ENCODE data around the gene VARS1.

The VARS1 gene

GRCh38 chr6:31836474-31837368, 41.2 kb upstream of the VARS1 start:
- DNase-seq (ENCODE audit: extremely low read depth, low read depth) = no peak
- no peak for TF ChIP-seq CTCF (IDR thresholded peaks at IDR 0.05; ENCODE audit: low read depth, low read length, missing control alignments)
- H3K4me3 ChIP-seq (replicated peaks; ENCODE audit: low read depth, low read length) = peak overlapping the region; percentile 72

GRCh38 chr6:31836047-31836473, 40.5 kb upstream of the VARS1 start:
- DNase-seq (ENCODE audit: extremely low read depth, low read depth) = no peak
- TF ChIP-seq CTCF (IDR thresholded peaks at IDR 0.05; ENCODE audit: low read depth, low read length, missing control alignments) = no peak
- H3K4me3 ChIP-seq (replicated peaks; ENCODE audit: low read depth, low read length) = peak overlapping the region; percentile 72

GRCh38 chr6:31834367-31835250, 39.1 kb upstream of the VARS1 start:
- no peak for TF ChIP-seq CTCF (IDR thresholded peaks at IDR 0.05; ENCODE audit: low read depth, low read length, missing control alignments)
- peak overlapping the region; percentile 72 for H3K4me3 ChIP-seq (replicated peaks; ENCODE audit: low read depth, low read length)
- peak; percentile 62 for DNase-seq (ENCODE audit: extremely low read depth, low read depth)

- DNase-seq (ENCODE audit: extremely low read depth, low read depth) = no peak
- no peak for TF ChIP-seq CTCF (IDR thresholded peaks at IDR 0.05; ENCODE audit: low read depth, low read length, missing control alignments)
- peak overlapping the region; percentile 76 for H3K4me3 ChIP-seq (replicated peaks; ENCODE audit: low read depth, low read length)
These were observed 36.0 kb upstream of the VARS1 start for GRCh38 chr6:31831350-31832215.

GRCh38 chr6:31830886-31831335, 35.4 kb upstream of the VARS1 start:
- DNase-seq (ENCODE audit: extremely low read depth, low read depth) = no peak
- no peak for TF ChIP-seq CTCF (IDR thresholded peaks at IDR 0.05; ENCODE audit: low read depth, low read length, missing control alignments)
- H3K4me3 ChIP-seq (replicated peaks; ENCODE audit: low read depth, low read length) = peak overlapping the region; percentile 76

Measured in HFF-Myc (cell line).